NOMO-1 treated with dmso at 0.1 percent for 144 hours (cell line): ENCODE data around the gene DPPA5.
"Not testable (repeated sequence)": the region's sequence is repeated elsewhere in the genome, so short reads cannot be mapped to it uniquely, and the experiment has no call there.

Source experiments
- DNase-seq: peaks from one replicate; lab custom pipeline; 2025; ENCODE audit not compliant: unreplicated experiment; lab: John Stamatoyannopoulos, UW

DPPA5 gene

GRCh38 chr6:73364549-73364948, 10.5 kb upstream of the DPPA5 start:
- DNase-seq = no peak

DNA sequence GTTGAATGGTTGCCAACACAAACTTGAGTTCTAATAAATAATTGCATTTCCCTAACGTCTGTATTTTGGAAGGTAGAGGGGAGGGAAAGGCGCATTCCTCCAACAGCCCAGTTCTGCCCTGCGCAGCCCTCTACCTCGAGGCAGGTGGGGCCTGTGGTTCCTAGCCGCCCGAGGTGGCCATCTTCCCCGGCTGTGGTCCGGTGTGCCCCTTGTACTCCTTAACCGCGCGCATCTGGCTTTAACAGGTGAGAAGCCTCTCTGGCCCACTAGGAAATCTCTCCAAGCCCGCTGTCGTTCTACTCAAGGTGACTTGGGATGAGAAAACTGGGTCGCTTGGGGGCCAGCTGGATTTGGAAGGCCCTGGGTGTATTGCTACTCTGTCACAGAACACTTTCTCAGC, 10.0 kb upstream of the DPPA5 start:
- DNase-seq = no peak

GRCh38 chr6:73363537-73363875, 9.4 kb upstream of the DPPA5 start:
- no peak for DNase-seq

DNA sequence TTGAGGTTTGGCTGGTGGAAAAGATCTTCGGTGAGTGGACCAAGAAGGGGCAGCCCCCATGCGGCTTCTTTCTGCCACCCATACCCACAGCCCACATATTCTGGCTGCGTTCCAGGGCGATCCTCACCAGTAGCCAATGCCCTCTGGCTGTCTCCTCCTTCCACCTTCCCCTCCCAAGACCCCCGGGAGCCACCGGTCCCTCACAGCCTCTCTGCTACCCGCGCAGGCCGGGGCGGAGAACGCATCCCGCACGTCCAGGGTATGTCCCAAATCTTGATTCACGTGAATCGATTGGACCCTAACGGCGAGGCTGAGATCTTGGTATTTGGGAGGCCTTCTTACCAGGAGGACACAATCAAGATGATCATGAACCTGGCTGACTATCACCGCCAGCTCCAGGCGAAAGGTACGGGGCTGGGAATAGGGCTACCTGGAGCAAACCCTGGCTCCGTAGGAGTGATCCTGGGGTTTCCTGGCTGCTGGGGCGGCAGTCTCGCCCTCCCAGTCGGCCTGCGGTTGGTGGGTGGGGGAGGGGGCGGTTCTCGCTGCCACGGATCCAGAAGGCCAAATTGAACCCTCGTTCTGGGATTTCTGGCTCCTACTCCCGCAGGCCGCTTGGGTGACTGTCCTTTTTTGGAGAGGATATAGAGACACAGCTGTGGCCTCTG, 8.9 kb upstream of the DPPA5 start:
- no peak for DNase-seq

DNA sequence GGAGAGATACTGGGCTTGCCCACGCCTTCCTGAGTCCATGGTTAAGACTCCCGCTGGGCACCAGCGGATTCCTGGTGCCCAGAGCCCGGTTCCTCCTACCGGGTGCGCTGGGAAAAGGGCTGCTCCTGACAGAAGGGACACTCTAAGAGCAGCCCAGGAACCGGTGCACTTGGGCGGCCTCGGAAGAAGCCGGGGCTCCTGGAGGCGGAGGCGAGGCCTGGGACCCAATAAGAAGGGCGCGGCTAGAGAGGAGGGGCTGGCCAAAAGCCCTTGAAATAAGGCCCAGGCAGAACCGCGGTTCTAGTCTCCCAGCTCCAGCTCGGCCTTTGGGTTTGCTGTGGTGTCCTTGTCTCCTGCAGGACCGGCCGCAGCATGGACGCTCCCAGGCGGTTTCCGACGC, 8.3 kb upstream of the DPPA5 start, which contains the start of gene KHDC3L:
TSS of gene KHDC3L (plus strand) at position 301 of the 400 bp plus-strand sequence. CDS start at position 373, 72 bp downstream.
- no peak for DNase-seq

DNA sequence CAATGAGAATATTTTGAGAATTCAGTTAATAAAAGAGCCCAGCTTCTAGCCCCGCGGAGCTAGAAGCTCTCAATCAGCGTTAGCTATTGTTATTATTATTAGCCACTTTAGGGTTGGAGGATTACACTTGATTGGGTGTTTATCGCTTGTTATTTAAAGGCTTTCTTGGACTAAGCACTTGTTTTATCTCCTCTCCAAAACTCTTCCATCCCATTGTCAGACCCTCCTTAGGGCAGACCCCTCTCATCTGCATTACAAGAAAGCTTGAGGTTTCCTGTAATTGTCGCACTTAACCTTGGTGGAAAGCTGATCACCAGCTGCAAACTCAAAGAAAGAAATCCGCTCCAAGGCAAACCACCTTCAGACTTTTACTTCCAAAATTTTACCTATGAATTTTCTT, 4.8 kb downstream of the DPPA5 start:
- DNase-seq = no peak

DNA sequence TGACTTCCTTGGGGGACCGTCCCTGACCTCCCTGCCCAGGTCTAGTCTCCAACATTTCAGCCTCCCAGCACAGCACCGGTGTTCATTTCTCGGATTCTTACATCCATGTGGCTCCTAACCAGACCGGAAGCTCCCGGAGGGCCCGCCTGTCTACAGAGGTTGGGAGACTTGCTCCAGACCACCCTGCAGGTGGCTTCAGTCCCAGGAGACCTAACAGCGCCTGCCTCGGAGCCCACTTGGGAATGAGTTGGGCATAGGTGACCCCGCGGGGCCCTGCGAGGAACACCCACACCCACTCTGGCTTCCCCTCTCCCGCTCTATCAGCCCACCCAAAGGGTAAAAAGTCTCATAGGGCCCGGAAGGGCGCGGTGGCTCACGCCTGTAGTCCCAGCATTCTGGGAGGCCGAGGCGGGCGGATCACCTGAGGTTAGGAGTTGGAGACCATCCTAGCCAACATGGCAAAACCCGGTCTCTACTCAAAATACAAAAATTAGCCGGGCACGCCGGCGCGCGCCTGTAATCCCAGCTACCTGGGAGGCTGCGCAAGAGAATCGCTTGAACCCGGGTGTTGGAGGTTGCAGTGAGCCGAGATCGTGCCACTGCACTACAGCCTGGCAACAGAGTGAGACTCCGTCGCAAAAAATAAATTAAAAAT, 5.4 kb downstream of the DPPA5 start:
- no peak for DNase-seq

- DNase-seq = no peak
Observed at GRCh38 chr6:73343164-73343563, 10.9 kb downstream of the DPPA5 start.

DNA sequence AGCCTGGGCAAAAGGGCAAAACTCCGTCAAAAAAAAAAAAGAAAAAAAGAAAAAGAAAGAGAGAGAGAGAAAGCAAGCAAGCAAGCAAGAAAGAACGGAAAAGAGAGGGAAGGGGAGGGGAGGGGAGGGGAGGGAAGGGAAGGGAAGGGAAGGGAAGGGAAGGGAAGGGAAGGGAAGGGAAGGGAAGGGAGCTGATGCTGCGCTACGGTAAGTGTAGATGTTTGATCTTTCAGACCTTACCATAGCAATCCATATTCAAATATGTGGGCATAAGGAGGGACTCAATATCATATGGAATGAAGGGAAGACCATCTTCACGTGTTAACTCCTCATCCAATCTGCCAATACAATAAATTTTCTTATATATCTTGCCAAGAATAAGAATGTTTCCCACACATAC, 11.9 kb downstream of the DPPA5 start:
- DNase-seq = no peak

GRCh38 chr6:73341335-73341734, 12.7 kb downstream of the DPPA5 start:
- DNase-seq = no peak

GRCh38 chr6:73340048-73340447, 14.0 kb downstream of the DPPA5 start:
- no peak for DNase-seq

- DNase-seq = no peak
Observed at GRCh38 chr6:73339340-73339739, 14.7 kb downstream of the DPPA5 start.

- DNase-seq = no peak
Observed at GRCh38 chr6:73329201-73329600, 24.9 kb downstream of the DPPA5 start.

- DNase-seq = no peak
Observed at GRCh38 chr6:73328790-73329189, 25.3 kb downstream of the DPPA5 start.

- no peak for DNase-seq
Observed at GRCh38 chr6:73325656-73326055, 28.4 kb downstream of the DPPA5 start.

GRCh38 chr6:73323323-73323722, 30.8 kb downstream of the DPPA5 start:
- DNase-seq = no peak

GRCh38 chr6:73314577-73315492, 39.2 kb downstream of the DPPA5 start:
- DNase-seq = no peak

DNA sequence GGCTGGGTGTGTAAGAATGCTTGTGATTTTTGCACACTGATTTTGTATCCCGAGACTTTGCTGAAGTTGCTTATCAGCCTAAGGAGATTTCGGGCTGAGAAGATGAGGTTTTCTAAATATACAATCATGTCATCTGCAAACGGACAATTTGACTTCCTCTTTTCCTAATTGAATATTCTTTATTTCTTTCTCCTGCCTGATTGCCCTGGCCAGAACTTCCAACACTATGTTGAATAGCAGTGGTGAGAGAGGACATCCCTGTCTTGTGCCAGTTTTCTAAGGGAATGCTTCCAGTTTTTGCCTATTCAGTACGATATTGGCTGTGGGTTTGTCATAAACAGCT, 43.6 kb downstream of the DPPA5 start:
- DNase-seq = not testable (repeated sequence)

DNA sequence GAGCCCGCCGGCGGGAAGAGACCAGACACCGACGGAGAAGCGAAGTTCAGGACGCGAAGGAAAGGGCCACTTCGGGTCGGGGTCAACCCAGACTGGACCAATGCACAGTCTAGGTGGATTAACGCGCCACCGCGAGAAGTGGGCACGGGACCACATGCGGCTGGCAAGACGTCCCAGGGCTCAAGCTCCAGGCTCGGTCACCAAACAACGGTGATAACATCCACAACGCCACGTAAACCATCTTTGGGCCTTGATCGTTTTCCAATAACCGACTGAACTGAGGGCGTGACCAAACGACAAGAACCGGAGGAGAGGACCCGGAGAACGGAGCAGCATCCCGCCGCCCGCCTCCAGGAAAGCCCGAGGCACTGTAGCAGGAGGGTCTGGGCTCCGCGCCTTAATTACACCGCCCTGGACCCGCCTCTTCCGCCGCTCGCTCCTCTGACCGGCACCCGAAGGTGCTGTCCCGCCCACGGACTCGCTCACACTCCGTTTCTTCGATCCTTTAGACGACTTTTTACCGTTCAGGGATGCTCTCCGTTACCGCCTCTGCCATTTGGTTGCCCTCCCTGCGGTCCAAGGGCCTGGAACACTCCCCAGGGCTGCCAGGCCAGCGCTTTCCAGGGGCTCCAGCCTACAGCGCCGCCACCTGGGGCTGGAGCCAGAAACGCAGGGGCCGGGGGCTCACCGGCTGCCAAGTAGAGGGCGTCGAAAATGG, 44.1 kb downstream of the DPPA5 start:
- peak; percentile 63 for DNase-seq

GRCh38 chr6:73309535-73309784, 44.6 kb downstream of the DPPA5 start:
- DNase-seq = no peak

GRCh38 chr6:73308712-73309534, 45.2 kb downstream of the DPPA5 start:
- no peak for DNase-seq
